Mucosa of descending colon (tissue), 3 donors: ENCODE results near the gene SNX24. TPM values are rescaled to one million over a fixed set of nuclear protein-coding genes. Genes with fewer than 3 reads are reported as not detected.

Source experiments
- ATAC-seq: fragments of 200-7000 bp; cut with Tn5 transposase; one replicate; pipeline ENCODE4 v1.9.1; 2020; ENCODE audit warnings: mild to moderate bottlenecking, moderate library complexity
- DNase-seq, 3 donors: peaks; one replicate each; pipeline ENCODE4 v3.0.0-alpha.2; 2020
- H3K36me3 ChIP-seq: fragments of 200-600 bp; one replicate; pipeline ENCODE4 v1.8.0; 2021; ENCODE audit warnings: low read depth, mild to moderate bottlenecking
- H3K4me1 ChIP-seq: fragments of 200-600 bp; one replicate; pipeline ENCODE4 v1.8.0; 2021; ENCODE audit warnings: low read depth, mild to moderate bottlenecking
- H3K4me3 ChIP-seq: fragments of 200-600 bp; one replicate; pipeline ENCODE4 v1.8.0; 2021; ENCODE audit warnings: mild to moderate bottlenecking
- H3K9me3 ChIP-seq: fragments of 200-600 bp; one replicate; pipeline ENCODE4 v1.8.0; 2021; ENCODE audit warnings: mild to moderate bottlenecking
- CTCF ChIP-seq: fragments of 200-600 bp; IDR thresholded peaks from one replicate; pipeline ENCODE4 v1.8.0; 2022; ENCODE audit warnings: antibody characterized with exemption, mild to moderate bottlenecking
- intact Hi-C, 2 donors: fragments of 100-400 bp; cut with DNase I in 1 of 2; cut with micrococcal nuclease in 1 of 2; formaldehyde crosslinking; loops; one replicate each; pipeline versions ENCODE4 v1.11.0 to v1.11.1; 2022; cut with DNase I, micrococcal nuclease
- total RNA-seq, 3 donors: library from RNA; stranded (reverse); fragmentation: NEBNext Ultra II Directional in 2 of 3; extraction: Animal tissue kit (Norgen Biotek cat#: 25700) in 2 of 3; gene quantifications; one replicate each; pipeline versions ENCODE4 v1.2.1 to v1.2.4, GENCODE V29; 2021 to 2023
- donor health status: DM: no; HTN: no; CAD: no; lungs with moderate emphysema.
- donor health status: DM: no; HTN: no; CAD: no.
- donor health status: DM: no; HTN: yes; CAD: no.

Gene SNX24
- total RNA-seq, 3 donors from 2014 or later: 15.4 to 17.5 (median 15.7) TPM

- H3K9me3 ChIP-seq: no peaks in the 10 kb centered on the region
- no peak for ATAC-seq
- H3K4me1 ChIP-seq: no peaks in the 10 kb centered on the region
- no peaks in the 10 kb centered on the region for H3K36me3 ChIP-seq
- TF ChIP-seq CTCF: no peak
- intact Hi-C loops: no loop called here
- no peak overlapping the region for H3K4me3 ChIP-seq
- DNase-seq: no peak
Measured at GRCh38 chr5:122996091-122996490, 150.7 kb downstream of the SNX24 start.

GRCh38 chr5:122997294-122997693, 151.9 kb downstream of the SNX24 start:
- Histone ChIP-seq H3K4me1 (no peaks in the 10 kb centered on the region), H3K36me3 (no peaks in the 10 kb centered on the region), H3K4me3 (no peak overlapping the region), H3K9me3 (no peaks in the 10 kb centered on the region)
- intact Hi-C loops: no loop called here
- DNase-seq (no peak), ATAC-seq (no peak)
- no peak for TF ChIP-seq CTCF

- intact Hi-C loops: no loop called here
- Histone ChIP-seq H3K4me3 (no peak overlapping the region), H3K36me3 (no peaks in the 10 kb centered on the region), H3K9me3 (no peaks in the 10 kb centered on the region), H3K4me1 (no peaks in the 10 kb centered on the region)
- peak in 1 of 3 donors; percentile 12 for DNase-seq
- ATAC-seq: no peak
- no peak for TF ChIP-seq CTCF
Measured at GRCh38 chr5:122999947-123000563, 154.6 kb downstream of the SNX24 start.

GRCh38 chr5:123000731-123001130, 155.3 kb downstream of the SNX24 start:
- intact Hi-C loops: no loop called here
- ATAC-seq (no peak), DNase-seq (peak in 1 of 3 donors; percentile 16)
- H3K4me3 ChIP-seq: no peak overlapping the region
- no peaks in the 10 kb centered on the region for H3K36me3 ChIP-seq
- H3K9me3 ChIP-seq: no peaks in the 10 kb centered on the region
- H3K4me1 ChIP-seq: no peaks in the 10 kb centered on the region
- TF ChIP-seq CTCF: no peak

- TF ChIP-seq CTCF: no peak
- no peaks in the 10 kb centered on the region for H3K4me1 ChIP-seq
- no peak overlapping the region for H3K4me3 ChIP-seq
- no peak for DNase-seq
- no peak for ATAC-seq
- no peaks in the 10 kb centered on the region for H3K9me3 ChIP-seq
- H3K36me3 ChIP-seq: no peaks in the 10 kb centered on the region
- intact Hi-C loops: no loop called here
Measured at GRCh38 chr5:123001808-123002207, 156.4 kb downstream of the SNX24 start.

GRCh38 chr5:123007182-123007581, 161.8 kb downstream of the SNX24 start:
- Histone ChIP-seq H3K36me3 (no peaks in the 10 kb centered on the region), H3K4me1 (no peaks in the 10 kb centered on the region), H3K4me3 (no peak overlapping the region), H3K9me3 (no peaks in the 10 kb centered on the region)
- intact Hi-C loops: no loop called here
- TF ChIP-seq CTCF: no peak
- ATAC-seq: no peak
- no peak for DNase-seq
